Effector memory CD4-positive, alpha-beta T cell (primary cell): ENCODE data around the gene FNDC1.

Source experiments
- DNase-seq, 3 donors: peaks; one replicate each; pipeline ENCODE4 v3.0.0-alpha.2; 2020
- H3K27ac ChIP-seq: 2 replicates; pipeline ENCODE4 v1.7.0; 2013; ENCODE audit warnings: mild to moderate bottlenecking, low read length, moderate library complexity; ENCODE audit not compliant: insufficient read depth, poor library complexity, severe bottlenecking
- H3K27me3 ChIP-seq: replicated peaks from 2 replicates; pipeline ENCODE4 v1.7.0; 2013; ENCODE audit warnings: mild to moderate bottlenecking, low read length; ENCODE audit not compliant: insufficient read depth, control insufficient read depth, poor library complexity, severe bottlenecking
- H3K36me3 ChIP-seq: 2 replicates; pipeline ENCODE4 v1.7.0; 2013; ENCODE audit warnings: mild to moderate bottlenecking, low read length, moderate library complexity; ENCODE audit not compliant: control insufficient read depth, insufficient read depth
- H3K4me1 ChIP-seq: 2 replicates; pipeline ENCODE4 v1.7.0; 2013; ENCODE audit warnings: low read length, mild to moderate bottlenecking; ENCODE audit not compliant: control insufficient read depth, insufficient read depth, poor library complexity, severe bottlenecking
- H3K4me3 ChIP-seq: 2 replicates; pipeline ENCODE4 v1.7.0; 2013; ENCODE audit warnings: low read length, low read depth, mild to moderate bottlenecking; ENCODE audit not compliant: insufficient read depth, poor library complexity, severe bottlenecking
- H3K9me3 ChIP-seq: 2 replicates; pipeline ENCODE4 v1.7.0; 2013; ENCODE audit warnings: mild to moderate bottlenecking, low read length, moderate library complexity; ENCODE audit not compliant: control insufficient read depth

Gene FNDC1

DNA sequence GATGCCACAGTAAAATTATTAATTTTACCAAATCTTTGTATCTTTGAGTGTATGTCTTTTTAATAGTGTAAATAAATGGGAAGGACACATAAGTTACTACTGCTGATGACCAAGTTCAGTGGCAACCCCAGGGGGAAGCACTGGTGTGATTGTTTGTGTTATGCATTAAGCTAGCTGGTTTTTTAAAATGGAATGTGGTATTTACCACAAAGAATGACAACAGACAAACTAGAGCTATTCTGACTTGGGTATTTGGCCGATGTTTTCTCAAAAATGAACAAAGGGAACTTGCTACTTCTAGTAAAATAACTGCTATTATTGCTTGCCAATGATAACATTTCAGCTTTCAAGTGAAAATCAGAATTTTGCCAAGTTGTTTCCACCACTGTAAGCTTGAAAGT lies 2.9 kb downstream of the FNDC1 start:
- no peak overlapping the region for H3K27ac ChIP-seq
- no peak overlapping the region for H3K4me3 ChIP-seq
- H3K27me3 ChIP-seq = peaks cover 31% of the 10 kb centered on the region
- no peaks in the 10 kb centered on the region for H3K36me3 ChIP-seq
- DNase-seq = no peak
- H3K9me3 ChIP-seq = no peaks in the 10 kb centered on the region
- peaks cover 13% of the 10 kb centered on the region for H3K4me1 ChIP-seq

DNA sequence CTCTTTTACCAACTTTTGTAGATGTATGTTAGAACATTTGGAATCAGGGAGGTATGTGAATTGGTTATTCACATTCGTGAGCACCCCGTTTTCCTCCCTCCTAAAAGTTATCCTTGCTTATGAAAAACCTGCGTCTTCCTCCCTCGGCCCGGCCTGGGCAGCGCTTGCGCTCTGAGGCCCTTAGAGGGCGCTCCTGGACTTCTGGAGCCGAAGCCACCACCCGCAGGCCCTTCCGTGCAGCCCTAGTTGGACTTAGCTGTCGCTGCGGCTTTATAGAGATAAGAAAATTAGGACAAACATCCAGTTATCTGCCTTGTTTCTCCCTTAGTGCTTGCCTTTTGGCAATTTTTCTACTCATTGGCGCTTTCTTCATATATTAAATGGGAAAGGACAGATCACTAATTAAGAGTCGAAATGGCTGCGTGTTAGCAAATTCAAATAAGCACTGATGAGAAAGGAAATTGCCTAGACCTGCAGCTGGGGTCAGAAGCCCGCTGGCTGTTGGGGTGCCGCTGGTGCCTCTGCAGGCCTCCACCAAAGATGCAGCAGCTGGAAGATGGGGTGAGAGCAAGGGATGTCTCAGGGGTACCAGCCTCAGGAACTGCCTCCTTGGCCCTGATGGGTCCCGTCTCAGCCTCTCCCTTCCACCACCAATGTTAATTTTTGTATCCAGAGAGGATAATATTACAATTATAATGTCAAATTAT lies 5.2 kb downstream of the FNDC1 start:
- H3K4me1 ChIP-seq = peaks cover 6% of the 10 kb centered on the region
- peak; percentile 20 to 41 (median 24) for DNase-seq
- no peak overlapping the region for H3K27ac ChIP-seq
- H3K36me3 ChIP-seq = no peaks in the 10 kb centered on the region
- peaks cover 24% of the 10 kb centered on the region for H3K27me3 ChIP-seq
- no peaks in the 10 kb centered on the region for H3K9me3 ChIP-seq
- H3K4me3 ChIP-seq = no peak overlapping the region

DNA sequence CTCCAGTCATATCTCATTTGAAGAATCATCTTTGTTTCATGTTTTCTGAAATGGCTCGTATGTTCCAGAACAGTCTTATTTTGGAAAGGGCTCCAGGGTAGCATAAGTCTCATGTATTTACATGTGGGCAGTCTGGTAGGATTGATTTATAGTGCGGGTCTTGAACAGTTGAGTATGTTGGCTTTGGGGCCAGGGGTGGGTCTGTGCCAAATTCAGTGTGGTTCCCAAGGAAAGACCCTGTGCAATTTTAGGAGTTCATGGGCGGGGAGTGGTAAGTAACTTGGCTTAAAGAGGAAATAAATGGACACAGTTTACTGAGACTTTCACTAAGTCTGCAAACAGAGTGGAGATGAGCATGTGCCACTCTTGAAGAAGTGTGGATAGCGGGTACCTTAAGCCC lies 7.7 kb downstream of the FNDC1 start:
- Histone ChIP-seq H3K4me3 (no peak overlapping the region), H3K36me3 (no peaks in the 10 kb centered on the region), H3K4me1 (peaks cover 6% of the 10 kb centered on the region), H3K9me3 (no peaks in the 10 kb centered on the region), H3K27ac (no peak overlapping the region), H3K27me3 (peaks cover 6% of the 10 kb centered on the region)
- no peak for DNase-seq

DNA sequence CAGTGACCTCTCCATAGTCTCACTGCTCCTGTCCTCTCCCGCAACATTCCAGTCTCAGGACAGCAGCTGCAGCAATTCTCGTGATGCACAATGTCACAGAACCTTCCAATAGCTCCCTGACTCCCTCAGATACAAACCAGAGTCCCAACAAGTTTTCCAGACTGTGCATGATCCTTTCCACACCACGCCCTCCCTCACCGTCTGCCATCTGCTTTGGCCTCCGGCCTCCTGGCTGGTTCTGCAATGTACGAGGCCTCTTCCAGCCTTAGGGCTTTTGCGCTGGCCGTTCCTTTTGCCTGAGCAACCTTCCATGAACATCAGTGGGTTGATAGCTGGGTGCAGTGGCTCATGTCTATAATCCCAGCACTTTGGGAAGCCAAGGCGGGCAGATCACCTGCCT lies 9.6 kb downstream of the FNDC1 start:
- Histone ChIP-seq H3K9me3 (no peaks in the 10 kb centered on the region), H3K27ac (no peak overlapping the region), H3K36me3 (no peaks in the 10 kb centered on the region), H3K4me3 (no peak overlapping the region), H3K27me3 (peaks cover 2% of the 10 kb centered on the region), H3K4me1 (peaks cover 11% of the 10 kb centered on the region)
- no peak for DNase-seq

DNA sequence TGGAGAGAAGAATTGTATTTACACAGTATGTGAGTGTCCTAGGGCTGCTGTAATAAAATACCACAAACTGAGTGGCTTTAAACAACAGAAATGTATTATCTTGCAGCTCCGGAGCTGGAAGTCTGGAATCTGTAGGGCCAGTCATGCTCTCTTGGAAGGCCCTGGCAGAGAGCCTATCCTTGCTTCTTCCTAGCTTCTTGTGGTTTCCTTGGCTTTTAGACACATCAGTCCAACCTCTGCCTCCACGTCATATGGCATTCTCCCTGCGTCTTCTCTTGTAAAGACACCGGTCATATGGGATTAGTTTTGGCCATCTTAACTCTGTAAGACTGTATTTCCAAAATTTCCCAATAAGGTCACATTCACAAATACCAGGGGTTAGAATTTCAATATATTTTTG lies 10.8 kb downstream of the FNDC1 start:
- Histone ChIP-seq H3K36me3 (no peaks in the 10 kb centered on the region), H3K4me3 (no peak overlapping the region), H3K4me1 (peaks cover 11% of the 10 kb centered on the region), H3K27ac (no peak overlapping the region), H3K9me3 (no peaks in the 10 kb centered on the region), H3K27me3 (no peaks in the 10 kb centered on the region)
- no peak for DNase-seq

DNA sequence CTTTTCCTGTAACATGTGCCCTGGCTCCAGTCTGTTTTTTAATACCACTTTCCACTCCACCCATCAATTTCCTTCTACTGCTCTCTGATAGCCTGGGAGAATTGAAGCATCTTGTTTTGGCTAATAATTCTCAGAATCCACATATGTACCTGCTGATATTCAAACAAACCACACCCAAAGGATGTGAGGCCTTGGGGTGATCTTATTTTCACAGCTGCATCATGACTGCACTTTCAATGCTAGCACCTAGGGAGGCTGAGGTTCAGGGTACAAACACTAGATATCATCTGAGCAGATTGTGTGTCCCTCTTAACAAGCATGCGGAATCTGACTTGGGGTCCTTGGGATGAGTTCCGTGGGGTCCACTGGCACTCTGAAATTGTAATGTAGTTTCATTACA lies 12.7 kb downstream of the FNDC1 start:
- Histone ChIP-seq H3K9me3 (no peaks in the 10 kb centered on the region), H3K27me3 (no peaks in the 10 kb centered on the region), H3K4me1 (peaks cover 11% of the 10 kb centered on the region), H3K27ac (no peak overlapping the region), H3K36me3 (no peaks in the 10 kb centered on the region), H3K4me3 (no peak overlapping the region)
- DNase-seq = no peak

DNA sequence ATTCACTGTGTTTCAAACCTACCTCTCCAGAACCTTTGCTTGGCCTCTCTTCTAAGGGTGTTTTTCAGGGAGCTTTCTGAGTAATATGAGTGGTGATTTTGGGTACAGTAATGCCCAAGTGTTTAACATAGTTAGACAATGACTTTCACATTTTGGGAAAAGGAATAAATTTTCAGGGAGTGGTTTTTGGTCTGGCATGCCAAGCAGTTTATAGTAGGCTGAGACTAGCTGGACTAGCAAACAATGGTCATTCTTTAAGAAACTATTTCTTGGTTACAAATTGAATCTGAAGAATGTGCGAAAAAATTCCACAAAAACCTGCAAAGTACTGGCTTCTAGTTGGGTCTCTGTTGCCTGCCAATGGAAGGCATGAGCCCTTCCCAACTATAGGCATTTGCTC lies 15.4 kb downstream of the FNDC1 start:
- Histone ChIP-seq H3K27me3 (no peaks in the 10 kb centered on the region), H3K4me3 (no peak overlapping the region), H3K9me3 (no peaks in the 10 kb centered on the region), H3K4me1 (peaks cover 11% of the 10 kb centered on the region), H3K27ac (no peak overlapping the region), H3K36me3 (no peaks in the 10 kb centered on the region)
- DNase-seq = no peak

DNA sequence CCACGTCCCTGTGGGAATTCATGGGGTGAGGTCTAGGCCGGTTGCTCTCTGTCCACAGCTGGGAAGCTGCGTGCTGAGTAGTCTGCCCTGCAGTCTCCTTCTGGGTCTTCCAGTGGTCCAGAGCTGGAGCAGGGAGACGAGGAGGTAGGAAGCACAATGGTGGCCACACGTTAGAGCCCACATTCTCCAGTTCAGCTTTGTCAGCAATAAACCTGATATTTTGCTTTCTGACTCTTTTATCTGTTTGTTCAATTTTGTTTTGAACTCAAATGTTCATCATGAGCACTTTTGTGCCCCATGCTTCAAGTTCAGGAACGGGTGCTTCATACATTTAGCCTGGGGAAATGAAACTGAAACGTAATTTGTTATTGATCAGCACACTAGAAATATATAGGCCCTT lies 21.3 kb downstream of the FNDC1 start:
- no peak for DNase-seq
- H3K27ac ChIP-seq = no peak overlapping the region
- H3K4me3 ChIP-seq = no peak overlapping the region
- H3K27me3 ChIP-seq = no peaks in the 10 kb centered on the region
- H3K4me1 ChIP-seq = no peaks in the 10 kb centered on the region
- no peaks in the 10 kb centered on the region for H3K9me3 ChIP-seq
- H3K36me3 ChIP-seq = no peaks in the 10 kb centered on the region

DNA sequence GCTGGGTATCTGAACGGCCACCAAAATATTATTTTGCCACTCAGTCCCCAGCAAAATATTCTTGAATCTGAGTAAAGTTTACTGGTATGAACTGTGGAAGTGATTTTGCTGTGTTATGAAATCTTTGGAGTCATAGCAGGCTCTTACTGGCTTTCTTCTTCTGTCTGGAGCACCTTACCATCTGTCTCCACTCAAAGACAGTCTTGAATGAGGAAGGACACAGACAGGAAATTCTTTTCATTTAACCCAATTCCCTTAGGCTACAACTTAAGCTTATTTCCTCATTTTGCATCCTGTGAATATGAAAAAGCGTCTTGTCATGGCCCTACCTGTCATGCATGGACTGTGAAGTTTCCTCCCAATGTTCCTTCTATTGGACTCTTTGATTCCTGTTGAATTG lies 24.7 kb downstream of the FNDC1 start:
- Histone ChIP-seq H3K4me1 (no peaks in the 10 kb centered on the region), H3K4me3 (no peak overlapping the region), H3K9me3 (no peaks in the 10 kb centered on the region), H3K36me3 (no peaks in the 10 kb centered on the region), H3K27ac (no peak overlapping the region), H3K27me3 (no peaks in the 10 kb centered on the region)
- DNase-seq = no peak

DNA sequence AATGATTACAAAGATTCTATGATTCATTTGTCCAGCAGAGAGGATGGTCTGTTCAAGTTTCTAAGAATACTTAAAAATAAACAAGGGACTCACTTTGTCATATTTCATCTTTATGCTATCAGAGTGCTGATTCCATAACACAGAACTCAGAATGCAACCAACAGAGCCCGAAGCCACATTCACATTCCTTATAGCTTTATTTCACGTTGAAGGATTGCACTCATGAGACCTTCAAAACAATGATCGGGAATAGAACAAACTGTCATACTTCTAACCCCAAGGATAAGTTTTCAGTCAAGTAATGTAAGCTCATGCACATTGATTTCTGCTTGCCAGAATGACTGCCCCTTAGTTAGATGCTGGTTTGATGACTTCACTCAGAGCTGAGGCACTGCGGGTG lies 25.2 kb downstream of the FNDC1 start:
- Histone ChIP-seq H3K27ac (no peak overlapping the region), H3K4me3 (no peak overlapping the region), H3K27me3 (no peaks in the 10 kb centered on the region), H3K36me3 (no peaks in the 10 kb centered on the region), H3K9me3 (no peaks in the 10 kb centered on the region), H3K4me1 (no peaks in the 10 kb centered on the region)
- DNase-seq = no peak
